DMS79 treated with DMSO at 0.1 percent for 48 hours (cell line): ENCODE measurements around the gene CRACR2A.

Source experiments
- DNase-seq: peaks from one replicate; lab custom pipeline; 2025; lab: John Stamatoyannopoulos, UW

Gene CRACR2A

GRCh38 chr12:3752741-3753486 lies at the start of gene CRACR2A:
CRACR2A (minus strand) TSS chr12:3753109; CDS start chr12:3696999, 56,110 bp downstream.
- DNase-seq = peak; percentile 29

DNA sequence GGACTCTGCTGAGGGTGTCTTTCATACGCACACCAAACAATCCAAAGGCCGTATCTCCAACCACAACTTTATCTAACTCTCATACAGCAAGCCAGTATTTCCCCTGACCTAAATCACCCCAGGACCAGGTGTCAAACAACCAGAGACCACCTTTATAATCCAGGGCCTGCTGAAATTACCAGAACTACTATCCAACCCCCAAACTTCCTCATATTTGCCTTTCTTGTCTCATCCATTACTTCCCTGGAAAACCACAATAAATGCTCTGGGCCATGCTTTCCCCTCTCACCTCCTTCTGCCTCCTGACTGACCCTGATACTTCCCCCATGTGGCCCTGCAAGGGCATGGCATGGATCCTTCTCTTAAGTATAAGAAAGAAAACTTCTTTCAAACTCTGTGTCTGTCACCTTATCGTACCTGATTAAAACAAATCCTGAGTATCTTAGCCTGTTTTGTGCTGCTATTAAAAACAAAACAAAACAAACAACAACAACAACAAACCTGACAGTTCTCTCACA lies 44.7 kb upstream of the CRACR2A start:
- no peak for DNase-seq

DNA sequence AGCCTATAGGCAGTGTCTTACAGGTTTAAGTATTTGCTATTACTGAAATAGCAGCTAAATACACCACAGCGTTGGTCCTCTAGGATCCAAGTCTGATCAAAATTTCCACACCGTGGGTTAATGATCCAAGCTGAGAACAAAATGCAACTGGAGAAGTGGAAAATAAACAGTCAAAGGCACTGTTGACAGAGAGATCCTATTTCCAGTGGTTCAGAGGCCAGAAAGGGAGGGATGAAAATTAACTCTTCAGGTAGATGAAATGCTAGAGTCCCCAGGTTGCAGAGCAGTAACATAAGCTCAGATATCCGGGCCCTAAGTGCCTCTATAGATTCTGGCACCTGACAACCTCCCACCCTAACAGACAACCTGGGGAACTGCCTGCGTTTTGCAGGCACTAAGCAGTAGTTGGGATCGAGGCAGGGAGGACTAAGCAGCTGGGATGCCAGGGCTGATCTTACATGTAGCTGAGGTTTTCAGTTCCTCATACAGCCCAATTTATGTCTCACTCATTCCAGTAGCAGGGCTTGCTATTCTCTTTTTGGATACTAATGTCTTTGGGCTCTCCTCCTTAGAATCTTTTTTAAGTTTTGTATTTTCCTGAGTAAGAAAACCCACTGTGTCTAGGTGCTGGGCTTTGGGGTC lies 42.7 kb upstream of the CRACR2A start:
- peak; percentile 65 for DNase-seq

DNA sequence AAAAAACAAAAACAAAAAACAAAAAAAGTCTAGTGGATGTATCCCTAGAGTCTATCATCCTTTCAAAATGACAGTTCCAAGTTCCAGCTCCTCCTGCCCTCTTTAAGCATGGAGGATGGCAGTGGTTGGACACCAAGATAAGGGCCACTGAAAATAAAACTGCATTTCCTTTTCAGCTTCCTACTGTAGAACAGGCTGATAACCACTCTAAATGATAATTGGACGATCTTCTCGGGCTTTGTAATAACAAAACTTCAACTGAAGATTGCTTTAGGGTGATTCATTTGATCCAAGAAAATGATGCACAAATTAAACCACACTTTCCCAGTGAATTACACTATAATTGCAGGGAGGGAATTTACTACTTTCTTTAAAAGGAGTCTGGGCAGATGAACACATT lies 42.2 kb upstream of the CRACR2A start:
- no peak for DNase-seq

DNA sequence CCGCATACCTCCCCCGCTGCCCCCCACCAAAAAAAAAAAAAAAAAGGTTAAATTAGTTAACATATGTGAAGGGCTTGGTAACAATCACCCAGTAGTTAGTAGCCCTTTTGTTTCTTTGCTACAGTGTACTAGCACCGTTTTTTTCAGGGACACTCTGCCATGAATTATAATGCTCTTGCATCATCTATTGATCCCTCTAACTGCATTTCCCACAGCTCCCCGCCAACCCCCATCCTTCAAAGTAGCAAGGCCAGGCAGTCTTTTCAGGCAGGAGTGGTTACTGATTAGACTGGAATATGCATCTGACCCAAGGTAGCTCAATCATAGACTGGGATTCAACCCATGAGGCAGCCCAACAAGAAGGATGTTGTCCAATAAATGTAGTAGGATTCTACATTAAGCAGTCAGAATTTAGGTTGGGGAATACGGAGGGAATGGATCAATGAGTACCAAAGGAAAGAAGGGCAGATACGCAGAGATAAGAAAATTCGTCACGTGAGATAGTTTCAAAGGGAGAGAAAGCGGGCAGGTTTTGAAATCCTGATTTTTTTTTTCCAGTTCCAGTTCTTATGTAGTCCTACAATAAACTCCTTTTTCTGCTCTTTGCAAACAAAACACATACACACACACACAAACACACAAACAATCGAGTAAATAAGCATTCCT lies 39.8 kb upstream of the CRACR2A start:
- no peak for DNase-seq

- no peak for DNase-seq
Observed at GRCh38 chr12:3791256-3791874, 38.5 kb upstream of the CRACR2A start.

- DNase-seq = no peak
Observed at GRCh38 chr12:3790642-3791041, 37.7 kb upstream of the CRACR2A start.

DNA sequence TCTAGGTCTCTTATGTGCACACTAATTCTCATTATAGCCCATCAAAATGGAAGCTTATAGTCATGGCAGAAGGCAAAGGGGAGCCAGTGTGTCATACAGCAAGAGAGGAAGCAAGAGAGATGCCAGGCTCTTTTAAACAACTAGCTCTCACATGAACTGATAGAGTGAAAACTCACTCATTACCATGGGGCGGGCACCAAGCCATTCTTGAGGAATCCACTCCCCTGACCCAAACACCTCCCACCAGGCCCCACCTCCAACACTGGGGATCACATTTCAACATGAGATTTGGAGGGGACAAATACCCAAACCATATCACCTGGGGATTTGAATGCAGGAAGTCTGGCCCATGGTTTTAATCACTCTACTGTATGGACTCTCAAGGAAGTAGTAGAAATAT lies 36.9 kb upstream of the CRACR2A start:
- no peak for DNase-seq

DNA sequence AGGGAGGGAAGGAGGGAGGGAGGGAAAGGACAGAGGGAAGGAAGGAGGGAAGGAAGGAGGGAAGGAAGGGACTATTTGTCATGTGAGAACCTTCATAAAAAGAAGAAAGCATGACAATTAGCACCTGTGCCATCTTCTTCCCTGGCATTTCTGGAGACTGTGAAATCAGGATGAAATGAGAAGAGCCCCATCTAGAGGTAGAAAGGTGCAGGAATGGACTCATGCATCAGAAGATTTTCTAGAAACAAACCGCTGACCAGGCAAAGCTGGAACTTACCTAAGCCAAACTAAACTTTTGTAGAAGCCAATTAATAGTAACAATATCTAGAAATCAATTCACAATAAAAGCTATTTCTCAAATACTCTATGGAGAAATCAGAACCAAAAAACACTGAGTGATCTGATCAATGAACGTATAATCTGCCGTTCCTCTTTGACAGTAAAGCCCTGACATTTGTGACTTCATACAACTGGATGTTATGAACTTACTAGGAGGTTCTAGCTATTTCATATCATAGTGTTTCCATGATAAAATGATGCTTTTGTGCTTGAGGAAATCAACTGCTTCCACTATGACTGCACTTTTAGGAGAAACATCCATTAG lies 24.4 kb upstream of the CRACR2A start:
- peak; percentile 62 for DNase-seq

- DNase-seq = no peak
Observed at GRCh38 chr12:3775385-3776035, 22.6 kb upstream of the CRACR2A start.

GRCh38 chr12:3772380-3772779 lies 19.5 kb upstream of the CRACR2A start:
- no peak for DNase-seq

DNA sequence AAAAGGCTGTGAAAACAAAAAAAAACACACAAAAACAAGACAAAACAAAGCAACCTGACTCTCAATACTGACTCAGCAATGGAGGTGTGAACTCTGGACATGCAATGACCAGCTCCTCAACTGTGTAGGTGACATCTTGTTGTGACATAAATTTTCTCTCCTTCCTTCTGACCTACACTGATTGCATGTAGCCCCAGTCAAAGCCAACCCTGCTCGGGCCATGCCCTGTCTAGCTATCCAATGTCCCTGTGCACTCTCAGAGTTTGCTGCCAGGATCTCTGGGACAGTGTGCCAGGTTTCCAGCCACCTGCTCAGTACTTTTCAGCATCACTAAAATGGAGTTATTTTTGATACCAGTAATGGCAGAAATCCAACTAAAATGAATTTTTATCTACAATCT lies 18.9 kb upstream of the CRACR2A start:
- DNase-seq = no peak

DNA sequence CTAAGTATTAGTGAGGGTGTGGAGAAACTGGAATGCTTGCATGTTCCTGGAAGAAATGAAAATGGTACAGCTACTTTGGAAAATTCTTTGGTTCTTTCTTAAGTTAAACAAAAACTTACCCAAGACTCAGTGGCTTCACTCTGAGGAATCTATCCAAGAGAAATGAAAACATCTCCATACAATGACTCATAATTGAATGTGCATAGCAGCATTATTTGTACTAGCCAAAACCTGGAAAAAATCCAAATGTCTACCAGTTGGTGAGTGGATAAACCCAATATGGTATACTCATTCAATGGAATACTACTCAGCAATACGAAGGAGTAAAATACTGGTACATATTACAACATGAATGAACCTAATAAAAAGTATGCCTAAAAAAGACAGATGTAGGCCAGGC lies 18.0 kb upstream of the CRACR2A start:
- DNase-seq = no peak

- no peak for DNase-seq
Observed at GRCh38 chr12:3768911-3769447, 16.1 kb upstream of the CRACR2A start.

GRCh38 chr12:3761116-3761735 lies 8.3 kb upstream of the CRACR2A start:
- DNase-seq = no peak

DNA sequence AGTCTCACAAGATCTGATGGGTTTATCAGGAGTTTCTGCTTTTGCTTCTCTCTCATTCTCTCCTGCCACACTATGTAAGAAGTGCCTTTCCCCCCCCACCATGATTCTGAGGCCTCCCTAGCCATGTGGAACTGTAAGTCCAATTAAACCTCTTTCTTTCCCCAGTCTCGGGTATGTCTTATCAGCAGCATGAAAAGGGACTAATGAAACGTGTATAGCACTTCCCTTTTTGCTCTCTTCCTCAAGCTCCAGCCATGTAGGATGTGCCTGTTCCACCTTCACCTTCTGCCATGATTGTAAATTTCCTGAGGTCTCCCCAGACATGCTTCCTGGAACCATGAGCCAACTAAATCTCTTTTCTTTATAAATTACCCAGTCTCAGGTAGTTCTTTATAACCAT lies 7.0 kb upstream of the CRACR2A start:
- DNase-seq = no peak

GRCh38 chr12:3757261-3757660 lies 4.4 kb upstream of the CRACR2A start:
- no peak for DNase-seq

DNA sequence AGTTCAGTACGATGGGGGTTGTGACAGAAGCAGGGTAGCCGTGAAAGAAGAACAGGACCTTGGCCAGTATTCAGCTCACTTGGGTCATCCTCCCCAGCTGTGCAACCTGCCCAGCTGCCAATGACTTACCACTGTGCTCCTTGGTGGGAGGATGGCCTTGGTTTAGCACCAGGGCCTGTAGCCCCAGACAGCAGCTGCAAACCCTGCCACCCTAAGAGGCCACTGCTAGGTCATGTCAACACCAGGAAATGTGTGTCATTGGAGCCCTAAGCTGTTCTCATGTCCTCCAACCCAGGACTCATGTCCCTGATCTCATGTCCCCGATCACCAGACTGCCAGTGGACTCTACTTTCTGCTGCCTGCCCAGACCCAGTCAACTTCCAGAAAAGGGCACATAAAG lies 3.0 kb upstream of the CRACR2A start:
- DNase-seq = no peak

DNA sequence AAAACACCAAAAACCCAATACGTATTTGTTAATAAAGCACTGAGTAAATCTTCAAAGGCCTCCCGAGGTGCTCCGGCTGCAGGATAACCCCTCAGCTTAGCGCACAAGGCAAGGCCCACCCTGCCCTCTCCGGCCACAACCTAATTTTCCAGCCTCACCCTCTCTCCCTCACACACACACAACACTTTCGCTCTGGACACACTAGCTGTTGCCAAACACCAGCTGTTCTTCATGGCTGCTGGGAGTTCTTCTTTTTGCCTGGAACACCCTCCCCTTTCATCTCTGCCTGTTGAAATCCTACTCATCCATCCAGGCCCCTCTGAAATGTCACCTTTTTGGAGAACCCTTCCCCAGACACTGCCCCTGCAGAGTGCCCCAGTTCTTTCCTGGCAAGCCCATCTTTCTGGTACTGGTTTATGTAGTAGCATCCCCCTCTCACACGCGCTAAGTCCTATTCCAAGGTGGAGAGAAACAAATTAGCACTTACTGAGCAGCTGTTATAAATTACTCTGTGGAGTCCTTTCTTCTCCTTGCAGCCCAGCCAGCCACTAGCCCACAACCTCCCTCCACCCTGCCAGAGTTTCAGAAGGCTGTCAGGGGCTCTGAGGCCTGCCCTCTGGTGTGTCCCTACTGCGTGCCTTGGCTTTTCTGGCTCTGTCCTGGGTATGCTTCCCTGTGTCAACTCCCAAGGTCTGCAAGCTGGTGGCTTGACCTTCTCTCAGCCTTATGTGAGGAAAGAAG lies 805 bp upstream of the CRACR2A start:
- DNase-seq = no peak

DNA sequence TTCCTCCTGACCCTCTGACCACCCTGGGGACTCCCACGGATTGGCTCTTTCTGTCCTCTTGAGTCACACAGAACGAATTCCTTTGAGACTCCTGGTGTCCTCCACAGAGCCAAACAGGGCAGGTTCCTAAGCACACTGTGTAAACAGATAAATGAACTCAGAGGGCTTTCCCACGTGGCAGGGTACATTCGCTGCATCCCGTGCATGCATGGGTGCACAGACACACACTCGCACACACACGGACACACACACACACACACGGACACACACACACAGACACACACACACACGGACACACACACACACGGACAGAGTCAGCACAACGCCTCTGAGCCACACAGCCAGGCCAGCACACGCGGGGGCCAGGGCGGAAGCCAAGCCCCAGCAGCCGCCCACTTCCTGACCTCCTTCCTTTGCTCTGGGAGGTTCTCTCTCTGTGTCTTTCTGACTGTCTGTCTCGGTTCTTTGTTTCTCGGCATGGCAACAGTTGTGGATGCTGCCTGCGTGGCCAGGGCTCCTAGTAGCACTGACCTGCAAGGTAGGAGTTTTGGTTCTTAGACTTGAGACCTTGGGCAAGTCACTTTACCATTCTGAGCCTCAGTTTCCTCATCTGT lies 706 bp downstream of the CRACR2A start:
- DNase-seq = no peak
